Right renal cortex interstitium (tissue), 3 donors: ENCODE measurements around the gene ARF1. TPM values are rescaled to one million over a fixed set of nuclear protein-coding genes. Genes with fewer than 3 reads are reported as not detected.

Experiments used
- DNase-seq, 3 donors: peaks; one replicate each; pipeline ENCODE4 v3.0.0-alpha.2; 2013; ENCODE audit warnings: low read depth in 3 of 3, low spot score in 2 of 3
- polyA plus RNA-seq, 3 donors: library from polyadenylated mRNA; unstranded; fragments of 120-200 nt; gene quantifications; one replicate each; pipeline ENCODE4 v1.2.1, GENCODE V29; 2013; ENCODE audit not compliant: insufficient read length in 3 of 3

Gene ARF1
- polyA plus RNA-seq, 3 donors = 317 to 338 (median 319) TPM

DNA sequence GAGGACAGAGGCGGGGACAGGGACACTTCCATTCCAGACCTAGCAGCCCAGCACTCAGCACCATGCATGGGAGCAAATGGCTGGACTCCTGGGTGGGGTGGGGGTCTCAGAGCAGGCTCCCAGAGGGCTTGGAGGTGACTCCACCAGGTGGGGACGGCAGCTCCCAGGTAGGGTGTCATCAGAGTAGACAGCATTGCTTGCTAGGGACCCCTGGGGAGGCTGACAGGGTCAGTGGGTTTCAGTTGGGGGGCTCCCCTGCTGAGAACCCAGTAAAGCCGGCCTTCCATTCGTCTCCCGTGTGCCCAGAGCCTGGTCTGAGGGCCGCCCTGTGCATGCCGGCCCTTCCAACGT is 62.5 kb downstream of the ARF1 start:
- no peak for DNase-seq

DNA sequence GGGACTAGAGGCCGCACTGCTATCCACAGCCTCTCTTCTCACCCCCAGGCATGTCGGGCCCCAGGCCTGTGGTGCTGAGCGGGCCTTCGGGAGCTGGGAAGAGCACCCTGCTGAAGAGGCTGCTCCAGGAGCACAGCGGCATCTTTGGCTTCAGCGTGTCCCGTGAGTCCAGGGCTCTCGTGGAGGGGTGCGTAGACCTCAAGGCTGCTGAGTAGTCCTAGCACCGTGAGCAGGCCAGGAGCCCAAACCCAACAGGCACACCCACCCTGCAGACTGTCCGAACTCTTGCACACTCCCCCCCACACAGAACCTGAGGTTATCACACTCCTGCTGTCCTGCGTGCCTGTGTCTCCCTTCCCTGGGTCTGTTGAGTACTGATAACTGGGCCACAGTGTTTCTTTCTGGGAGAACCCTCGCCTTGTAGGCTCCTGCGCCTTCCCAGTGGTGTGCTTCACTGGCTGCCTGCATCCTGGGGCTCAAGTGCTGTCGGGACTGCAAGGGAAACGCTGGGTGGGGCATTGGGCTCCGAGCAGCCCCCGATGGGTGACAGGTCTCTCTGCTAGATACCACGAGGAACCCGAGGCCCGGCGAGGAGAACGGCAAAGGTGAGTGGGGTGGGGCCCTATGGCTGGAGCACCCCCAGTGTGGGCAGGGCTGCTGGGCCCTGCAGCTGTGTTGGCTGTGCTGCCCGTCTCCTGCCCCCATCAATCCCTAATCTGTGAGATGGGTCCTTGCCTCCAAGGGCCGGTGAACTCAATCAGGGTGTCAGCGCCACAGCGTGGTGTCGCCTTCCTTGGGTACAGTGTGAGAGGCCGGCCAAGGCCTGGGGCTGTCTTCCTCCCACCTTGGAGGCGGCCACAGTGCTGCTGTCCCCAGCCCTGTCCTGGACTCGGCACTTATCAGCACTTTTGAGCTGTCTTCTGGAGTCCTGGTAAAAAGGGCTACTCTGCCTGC is 63.2 kb downstream of the ARF1 start:
- DNase-seq = no peak

DNA sequence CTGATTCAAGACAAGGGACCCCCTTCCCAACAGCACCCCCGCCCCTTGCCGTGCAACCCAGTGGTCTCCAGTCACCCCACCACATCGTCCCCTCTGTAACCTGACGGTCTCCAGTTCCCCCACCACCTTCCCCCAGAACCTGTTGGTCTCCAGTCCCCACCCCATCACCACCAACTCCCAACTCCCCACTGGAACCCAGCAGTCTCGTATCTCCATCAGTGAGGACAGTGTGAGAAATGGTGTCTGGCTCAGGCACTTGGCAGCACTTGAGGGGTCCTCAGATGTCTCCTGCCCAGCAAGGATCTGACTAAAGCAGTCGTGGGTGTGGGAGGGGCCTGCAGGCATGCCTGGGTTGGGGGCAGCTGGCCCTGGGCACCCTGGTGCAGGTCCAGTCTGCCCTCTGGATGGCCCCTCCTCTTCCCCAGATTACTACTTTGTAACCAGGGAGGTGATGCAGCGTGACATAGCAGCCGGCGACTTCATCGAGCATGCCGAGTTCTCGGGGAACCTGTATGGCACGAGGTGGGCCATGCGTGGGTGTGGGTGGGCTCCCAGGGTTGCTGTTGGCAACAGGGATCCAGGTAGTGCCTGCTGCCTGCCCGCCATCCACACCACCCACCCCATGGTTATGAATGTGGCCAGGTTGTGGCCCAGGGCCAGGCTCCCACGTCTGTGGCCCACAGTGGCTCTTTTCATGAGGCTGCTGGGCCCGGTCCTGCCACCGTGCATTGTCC is 64.1 kb downstream of the ARF1 start:
- no peak for DNase-seq

DNA sequence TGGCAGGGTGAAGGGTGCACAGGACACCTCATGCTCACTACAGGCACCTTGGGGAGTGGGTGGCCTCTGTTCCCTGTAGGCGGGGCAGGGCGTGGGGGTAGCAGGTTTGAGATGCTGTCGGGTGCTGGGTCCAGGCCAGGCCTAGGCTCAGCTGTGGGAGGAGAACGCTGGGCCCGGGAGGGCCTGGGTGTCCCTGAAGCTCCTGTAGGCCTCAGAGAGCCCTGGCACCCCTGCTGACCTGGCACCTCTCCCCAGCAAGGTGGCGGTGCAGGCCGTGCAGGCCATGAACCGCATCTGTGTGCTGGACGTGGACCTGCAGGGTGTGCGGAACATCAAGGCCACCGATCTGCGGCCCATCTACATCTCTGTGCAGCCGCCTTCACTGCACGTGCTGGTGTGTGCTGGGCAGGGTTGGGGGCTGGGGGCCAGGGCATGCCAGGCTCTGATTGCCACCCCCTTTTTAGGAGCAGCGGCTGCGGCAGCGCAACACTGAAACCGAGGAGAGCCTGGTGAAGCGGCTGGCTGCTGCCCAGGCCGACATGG is 64.7 kb downstream of the ARF1 start:
- DNase-seq = no peak

DNA sequence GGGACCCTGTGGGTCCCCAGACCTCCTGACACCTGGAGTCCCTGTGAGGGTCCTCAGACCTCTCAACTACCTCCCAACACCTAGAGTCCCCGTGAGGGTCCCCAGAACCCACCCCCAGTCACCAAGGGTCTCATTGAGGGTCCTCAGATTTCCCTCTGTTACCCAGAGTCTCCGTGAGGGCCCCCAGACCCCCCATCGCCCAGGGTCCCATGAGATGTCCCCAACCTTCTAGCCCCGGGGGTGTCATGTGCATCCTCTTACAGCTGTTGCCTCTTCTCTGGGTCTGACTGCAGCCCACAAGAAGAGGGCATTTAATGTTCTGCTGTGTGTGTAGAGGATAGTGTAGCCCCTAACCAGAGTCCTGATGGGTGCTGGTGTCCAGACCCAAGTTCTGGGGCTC is 65.3 kb downstream of the ARF1 start:
- no peak for DNase-seq

DNA sequence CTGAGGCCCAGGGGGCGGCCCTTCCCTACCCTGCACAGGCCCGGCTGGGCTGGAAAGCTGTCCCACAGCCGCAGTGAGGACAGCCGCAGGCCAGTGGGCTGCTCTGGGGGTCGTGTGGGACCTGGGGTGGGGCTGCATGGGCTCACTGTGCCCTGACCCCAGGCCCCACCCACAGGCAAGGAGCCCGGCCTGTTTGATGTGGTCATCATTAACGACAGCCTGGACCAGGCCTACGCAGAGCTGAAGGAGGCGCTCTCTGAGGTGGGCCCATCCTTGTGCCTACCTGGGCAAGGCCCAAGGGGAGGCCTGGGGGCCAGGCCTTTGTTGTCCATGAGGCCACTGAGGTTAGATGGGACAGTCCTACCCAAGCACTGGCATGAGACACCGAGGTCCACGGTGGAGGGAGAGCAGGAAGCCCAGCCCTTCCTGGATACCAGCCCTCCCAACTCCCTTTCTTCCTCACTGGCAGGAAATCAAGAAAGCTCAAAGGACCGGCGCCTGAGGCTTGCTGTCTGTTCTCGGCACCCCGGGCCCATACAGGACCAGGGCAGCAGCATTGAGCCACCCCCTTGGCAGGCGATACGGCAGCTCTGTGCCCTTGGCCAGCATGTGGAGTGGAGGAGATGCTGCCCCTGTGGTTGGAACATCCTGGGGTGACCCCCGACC is 65.8 kb downstream of the ARF1 start:
- DNase-seq = no peak

Other genes starting within 250 kb of the ARF1 start
- 1 to 10 TPM; 1.0 to 1.2 (median 1.1) TPM for gene WNT9A, start 134.8 kb upstream of the ARF1 start, polyA plus RNA-seq
- gene WNT3A, start 75.7 kb upstream of the ARF1 start, polyA plus RNA-seq = under 1 TPM; 0.08 to 0.17 (median 0.14) TPM
- gene C1orf35, start 20.6 kb downstream of the ARF1 start, polyA plus RNA-seq = 10 to 100 TPM; 13.8 to 16.7 (median 15.3) TPM
- 10 to 100 TPM; 36.2 to 38.9 (median 37.8) TPM for gene MRPL55, start 26.6 kb downstream of the ARF1 start, polyA plus RNA-seq
- 100 to 1,000 TPM in 1 of 3 donors, 10 to 100 TPM in 2; 93.5 to 106 (median 97.6) TPM for gene GUK1, start 57.6 kb downstream of the ARF1 start, polyA plus RNA-seq
- gene GJC2, start 67.2 kb downstream of the ARF1 start, polyA plus RNA-seq = under 1 TPM; 0.46 to 0.71 (median 0.51) TPM
- 1 to 10 TPM; 4.2 to 4.6 (median 4.4) TPM for gene IBA57, start 83.1 kb downstream of the ARF1 start, polyA plus RNA-seq
- gene OBSCN, start 125.3 kb downstream of the ARF1 start, polyA plus RNA-seq = 10 to 100 TPM; 20.2 to 22.0 (median 20.9) TPM